ENCODE results near the gene C10orf95. TPM values are rescaled to one million over a fixed set of nuclear protein-coding genes. Genes with fewer than 3 reads are reported as not detected.

Gene C10orf95
- total and polyA plus RNA-seq, 8 donors, result 0.46 to 8.0 (median 0.57) TPM; not detected in 4

- intact Hi-C loops (cut with DNase I; ENCODE audit: low total_unique reads), result no loop called here
- H3K4me1 ChIP-seq, result peaks cover 16 to 29% (median 24%) of the 10 kb centered on the region in 4 donors
These were observed 37.4 kb downstream of the C10orf95 start for GRCh38 chr10:102413806-102414561.

GRCh38 chr10:102413053-102413705 lies 38.2 kb downstream of the C10orf95 start:
- 6 to 13% (median 10%) methylated on average over 5 of the region's 5 CpGs for WGBS, 5 donors
- intact Hi-C loops (cut with DNase I; ENCODE audit: low total_unique reads), result no loop called here

More at GRCh38 chr10:102413806-102414561, 37.4 kb downstream of the C10orf95 start:
- no peak overlapping the region for H3K27ac ChIP-seq
- H3K9me3 ChIP-seq, result no peaks in the 10 kb centered on the region
- 65 to 80% (median 72%) methylated on average over 9 to 16 of the region's 16 CpGs for WGBS, 5 donors
- H3K36me3 ChIP-seq, result no peaks in the 10 kb centered on the region
- no peak for DNase-seq
- H3K27me3 ChIP-seq, result peaks cover 24 to 100% (median 91%) of the 10 kb centered on the region in 3 donors
- TF ChIP-seq POLR2A (IDR thresholded peaks at IDR 0.05) (no peak), CTCF (IDR thresholded peaks at IDR 0.05) (no peak), EP300 (IDR thresholded peaks at IDR 0.05) (no peak), POLR2AphosphoS5 (IDR thresholded peaks at IDR 0.05) (no peak)
- H3K4me3 ChIP-seq, result no peak overlapping the region

DNA sequence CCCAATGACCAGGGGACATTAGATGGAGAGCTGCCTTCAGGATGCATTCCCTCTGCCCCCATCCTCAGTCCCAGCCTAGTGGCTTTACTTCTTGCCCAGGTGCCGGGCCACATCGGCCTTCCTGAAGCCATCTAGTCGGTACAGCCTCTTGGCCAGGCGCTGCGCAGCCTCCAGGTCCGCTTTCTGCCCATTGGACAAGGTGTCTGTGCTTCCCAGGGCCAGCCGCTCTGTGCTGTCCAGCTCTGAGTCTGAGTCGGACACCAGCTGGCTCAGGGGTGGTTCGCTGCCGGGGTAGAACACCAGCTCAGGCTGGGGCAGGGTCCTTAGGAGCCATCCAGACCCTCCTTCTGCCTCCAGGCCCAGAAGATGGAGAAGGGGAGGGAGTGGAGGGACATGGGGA lies 39.0 kb downstream of the C10orf95 start:
- Histone ChIP-seq H3K27ac (no peak overlapping the region), H3K4me1 (peaks cover 14 to 35% (median 28%) of the 10 kb centered on the region in 4 donors), H3K4me3 (no peak overlapping the region), H3K9me3 (no peaks in the 10 kb centered on the region), H3K27me3 (peaks cover 24 to 100% (median 92%) of the 10 kb centered on the region in 3 donors), H3K36me3 (no peaks in the 10 kb centered on the region)
- intact Hi-C loops (cut with DNase I; ENCODE audit: low total_unique reads), result no loop called here
- no peak for DNase-seq
- WGBS, 5 donors, result 78 to 92% (median 87%) methylated on average over 5 to 10 of the region's 10 CpGs
- no peak for TF ChIP-seq POLR2A (IDR thresholded peaks at IDR 0.05)
- TF ChIP-seq EP300 (IDR thresholded peaks at IDR 0.05), result no peak
- no peak for TF ChIP-seq CTCF (IDR thresholded peaks at IDR 0.05)
- TF ChIP-seq POLR2AphosphoS5 (IDR thresholded peaks at IDR 0.05), result no peak

More at GRCh38 chr10:102413053-102413705, 38.2 kb downstream of the C10orf95 start:
- Histone ChIP-seq H3K9me3 (no peaks in the 10 kb centered on the region), H3K27me3 (peaks cover 24 to 100% (median 90%) of the 10 kb centered on the region in 3 donors), H3K4me3 (no peak overlapping the region), H3K4me1 (peaks cover 14 to 29% (median 27%) of the 10 kb centered on the region in 4 donors), H3K36me3 (no peaks in the 10 kb centered on the region), H3K27ac (no peak overlapping the region)
- TF ChIP-seq CTCF (IDR thresholded peaks at IDR 0.05), result no peak
- DNase-seq, result peak in 1 of 2 donors; percentile 77

- H3K36me3 ChIP-seq, result no peaks in the 10 kb centered on the region
- TF ChIP-seq POLR2AphosphoS5 (IDR thresholded peaks at IDR 0.05) (no peak), EP300 (IDR thresholded peaks at IDR 0.05) (no peak), POLR2A (IDR thresholded peaks at IDR 0.05) (no peak), CTCF (IDR thresholded peaks at IDR 0.05) (no peak)
- peak overlapping the region in 1 of 5 donors; percentile 98 for H3K27ac ChIP-seq
- WGBS, 5 donors, result 73 to 81% (median 79%) methylated on average over 13 to 14 of the region's 14 CpGs
- H3K4me3 ChIP-seq, result no peak overlapping the region
- peaks cover 14 to 35% (median 28%) of the 10 kb centered on the region in 4 donors for H3K4me1 ChIP-seq
- H3K27me3 ChIP-seq, result peaks cover 24 to 100% (median 90%) of the 10 kb centered on the region in 3 donors
- intact Hi-C loops (cut with DNase I; ENCODE audit: low total_unique reads), result no loop called here
- DNase-seq, result no peak
- H3K9me3 ChIP-seq, result no peaks in the 10 kb centered on the region
These were observed 39.7 kb downstream of the C10orf95 start for GRCh38 chr10:102411341-102412255.
